ENCODE data around the gene HAO1. TPM values are rescaled to one million over a fixed set of nuclear protein-coding genes. Genes with fewer than 3 reads are reported as not detected.

HAO1 gene
- polyA plus RNA-seq (2012; rRNA removed) = not detected in 2 replicates
- polyA plus RNA-seq (2012; cell fraction: cytosol; rRNA removed) = not detected in 2 replicates
- polyA plus RNA-seq (2012; cell fraction: nucleus; rRNA removed) = not detected in 2 replicates

GRCh38 chr20:7940341-7940740 lies at the start of gene HAO1:
Gene HAO1 (minus strand): TSS chr20:7940458. CDS start chr20:7940422, 36 bp downstream.
- no peaks in the 10 kb centered on the region for H3K79me2 ChIP-seq (ENCODE audit: insufficient read depth)
- no peaks in the 10 kb centered on the region for H4K20me1 ChIP-seq (ENCODE audit: insufficient read depth)
- H3K27me3 ChIP-seq (ENCODE audit: insufficient read depth) = no peaks in the 10 kb centered on the region
- H3K9me3 ChIP-seq = no peaks in the 10 kb centered on the region
- H3K27ac ChIP-seq (ENCODE audit: low read depth in 2 of 2, low read length in 1 of 2) = peak within 1 kb of the TSS in 1 of 2 experiments; percentile 62; a peak in 2 of 4 replicates
- ChIA-PET POLR2A (no interaction called here), CTCF (interaction anchor here (1.0 to 1.4 kb wide), 2 partner anchors 79 to 781 kb away, joined by 3 to 8 read pairs; partner anchors contain the start of gene TMX4)
- H3F3A ChIP-seq (replicated peaks; ENCODE audit: insufficient read depth) = no peaks in the 10 kb centered on the region
- DNase-seq = no peak
- peak within 1 kb of the TSS; percentile 9; the same call in 1 of the 2 replicates for H2AFZ ChIP-seq (ENCODE audit: low read depth)
- peaks cover 0 to 5% of the 10 kb centered on the region in 2 experiments; a peak in 2 of 4 replicates for H3K4me1 ChIP-seq (ENCODE audit: control insufficient read depth in 1 of 2, insufficient read depth in 2 of 2, low read depth in 1 of 2, low read length in 1 of 2)
- WGBS (ENCODE audit: low lambda C conversion rate) = 68% methylated on average over 3 of the region's 3 CpGs
- no peak within 1 kb of the TSS for H3K4me2 ChIP-seq
- H3K4me3 ChIP-seq (ENCODE audit: low read depth in 2 of 2, low read length in 1 of 2) = no peak within 1 kb of the TSS; a peak in 1 of 4 replicates
- TF ChIP-seq RXRA (IDR thresholded peaks at IDR 0.05; ENCODE audit: borderline replicate concordance, low read depth) (no peak), NFIC (IDR thresholded peaks at IDR 0.05; ENCODE audit: borderline replicate concordance) (no peak), CHD2 (IDR thresholded peaks at IDR 0.05; ENCODE audit: low read length, partially characterized antibody) (no peak), JUND (IDR thresholded peaks at IDR 0.05) (no peak), EZH2phosphoT487 (IDR thresholded peaks at IDR 0.05; ENCODE audit: borderline replicate concordance, low read depth) (no peak), IRF3 (IDR thresholded peaks at IDR 0.05; ENCODE audit: low read depth, low read length) (no peak), RAD21 (IDR thresholded peaks at IDR 0.05; ENCODE audit: low read length) (no peak), USF2 (IDR thresholded peaks at IDR 0.05; ENCODE audit: borderline replicate concordance, low read depth, low read length) (no peak), TAF1 (IDR thresholded peaks at IDR 0.05; ENCODE audit: borderline replicate concordance, low read depth, low read length) (no peak), NRF1 (IDR thresholded peaks at IDR 0.05; ENCODE audit: low read depth, low read length) (no peak), MEF2A (IDR thresholded peaks at IDR 0.05; ENCODE audit: borderline replicate concordance, low read depth) (no peak)
- no peak within 1 kb of the TSS for H3K9ac ChIP-seq
- H3K9me2 ChIP-seq = no peaks in the 10 kb centered on the region
- H3K36me3 ChIP-seq (replicated peaks in 1 of 2; ENCODE audit: control insufficient read depth in 1 of 2, insufficient read depth in 2 of 2, low read length in 1 of 2) = no peaks in the 10 kb centered on the region

GRCh38 chr20:7989379-7989778 lies 49.1 kb upstream of the HAO1 start:
- no peak overlapping the region for H3K4me2 ChIP-seq
- peaks cover 8% of the 10 kb centered on the region; the same call in 1 of the 2 replicates for H3K9me3 ChIP-seq
- no peaks in the 10 kb centered on the region for H3F3A ChIP-seq (replicated peaks; ENCODE audit: insufficient read depth)
- CTCF ChIA-PET = interaction anchor here (1.0 to 4.5 kb wide), 8 partner anchors 9 to 733 kb away, joined by 3 to 36 read pairs (median 6); no protein-coding TSS in a partner anchor
- H3K27ac ChIP-seq (ENCODE audit: low read depth in 2 of 2, low read length in 1 of 2) = no peak overlapping the region
- WGBS (ENCODE audit: low lambda C conversion rate) = 88% methylated on average over 1 of the region's 1 CpG
- TF ChIP-seq SIN3A (IDR thresholded peaks at IDR 0.05; ENCODE audit: borderline replicate concordance, low read depth, low read length) (no peak), RAD21 (IDR thresholded peaks at IDR 0.05; ENCODE audit: low read length) (peak; percentile 33; the same call in 1 of the 2 replicates), CTCF (IDR thresholded peaks at IDR 0.05) (peak; percentile 29)
- DNase-seq = no peak
- H3K4me3 ChIP-seq (ENCODE audit: low read depth in 2 of 2, low read length in 1 of 2) = no peak overlapping the region
- no peak overlapping the region for H2AFZ ChIP-seq (ENCODE audit: low read depth)
- H3K4me1 ChIP-seq (ENCODE audit: control insufficient read depth in 1 of 2, insufficient read depth in 2 of 2, low read depth in 1 of 2, low read length in 1 of 2) = no peaks in the 10 kb centered on the region; a peak in 1 of 4 replicates
- H3K36me3 ChIP-seq (replicated peaks in 1 of 2; ENCODE audit: control insufficient read depth in 1 of 2, insufficient read depth in 2 of 2, low read length in 1 of 2) = peaks cover 25 to 64% of the 10 kb centered on the region in 2 experiments
- H3K79me2 ChIP-seq (ENCODE audit: insufficient read depth) = no peaks in the 10 kb centered on the region
- POLR2A ChIA-PET = no interaction called here
- H3K9me2 ChIP-seq = no peaks in the 10 kb centered on the region
- no peak overlapping the region for H3K9ac ChIP-seq
- no peaks in the 10 kb centered on the region for H3K27me3 ChIP-seq (ENCODE audit: insufficient read depth)
- no peaks in the 10 kb centered on the region for H4K20me1 ChIP-seq (ENCODE audit: insufficient read depth)

Measured in SK-N-SH (cell line).